NCI-H748 (cell line): Measurements from ENCODE around the gene TAGLN.
"Not testable (repeated sequence)": the region's sequence is repeated elsewhere in the genome, so short reads cannot be mapped to it uniquely, and the experiment has no call there.

Experiments
- DNase-seq: peaks from one replicate; lab custom pipeline; 2025; ENCODE audit not compliant: unreplicated experiment; lab: John Stamatoyannopoulos, UW

Gene TAGLN

DNA sequence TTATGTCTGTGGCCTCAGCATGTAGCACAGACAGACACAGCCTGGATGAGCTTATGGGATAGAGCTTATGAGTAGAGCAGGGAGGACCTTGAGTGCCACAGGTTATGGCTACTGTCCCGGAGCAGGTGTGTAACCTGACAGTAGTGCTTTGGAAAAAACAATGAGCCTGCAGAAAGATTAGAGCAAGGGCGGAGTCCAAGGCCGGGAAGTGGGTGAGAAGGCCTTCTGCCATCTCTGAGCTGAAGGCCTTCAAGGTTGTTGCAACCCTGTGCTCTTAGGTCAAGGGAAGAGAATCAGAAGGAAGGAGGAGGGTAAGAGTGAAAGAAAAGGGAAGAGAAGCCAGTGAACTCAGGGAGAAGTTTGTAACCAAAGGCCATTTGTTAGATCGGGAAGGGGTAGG, 3.9 kb upstream of the TAGLN start:
- DNase-seq, result no peak

DNA sequence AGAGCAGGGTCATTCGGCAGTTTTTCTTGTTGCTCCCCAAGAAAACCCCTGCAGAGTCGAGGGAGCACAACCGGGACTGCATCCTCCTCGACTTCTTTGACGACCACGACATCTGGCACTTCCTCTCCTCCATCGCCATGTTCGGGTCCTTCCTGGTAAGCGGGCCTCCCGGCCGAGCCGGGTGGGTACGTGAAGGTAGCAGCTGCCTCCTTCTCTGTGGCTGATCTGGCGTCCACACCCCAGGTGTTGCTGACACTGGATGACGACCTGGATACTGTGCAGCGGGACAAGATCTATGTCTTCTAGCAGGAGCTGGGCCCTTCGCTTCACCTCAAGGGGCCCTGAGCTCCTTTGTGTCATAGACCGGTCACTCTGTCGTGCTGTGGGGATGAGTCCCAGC, 3.4 kb upstream of the TAGLN start:
- no peak for DNase-seq

DNA sequence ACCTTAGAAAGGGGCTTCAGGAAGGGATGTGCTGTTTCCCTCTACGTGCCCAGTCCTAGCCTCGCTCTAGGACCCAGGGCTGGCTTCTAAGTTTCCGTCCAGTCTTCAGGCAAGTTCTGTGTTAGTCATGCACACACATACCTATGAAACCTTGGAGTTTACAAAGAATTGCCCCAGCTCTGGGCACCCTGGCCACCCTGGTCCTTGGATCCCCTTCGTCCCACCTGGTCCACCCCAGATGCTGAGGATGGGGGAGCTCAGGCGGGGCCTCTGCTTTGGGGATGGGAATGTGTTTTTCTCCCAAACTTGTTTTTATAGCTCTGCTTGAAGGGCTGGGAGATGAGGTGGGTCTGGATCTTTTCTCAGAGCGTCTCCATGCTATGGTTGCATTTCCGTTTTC, 2.2 kb upstream of the TAGLN start:
- DNase-seq, result no peak

DNA sequence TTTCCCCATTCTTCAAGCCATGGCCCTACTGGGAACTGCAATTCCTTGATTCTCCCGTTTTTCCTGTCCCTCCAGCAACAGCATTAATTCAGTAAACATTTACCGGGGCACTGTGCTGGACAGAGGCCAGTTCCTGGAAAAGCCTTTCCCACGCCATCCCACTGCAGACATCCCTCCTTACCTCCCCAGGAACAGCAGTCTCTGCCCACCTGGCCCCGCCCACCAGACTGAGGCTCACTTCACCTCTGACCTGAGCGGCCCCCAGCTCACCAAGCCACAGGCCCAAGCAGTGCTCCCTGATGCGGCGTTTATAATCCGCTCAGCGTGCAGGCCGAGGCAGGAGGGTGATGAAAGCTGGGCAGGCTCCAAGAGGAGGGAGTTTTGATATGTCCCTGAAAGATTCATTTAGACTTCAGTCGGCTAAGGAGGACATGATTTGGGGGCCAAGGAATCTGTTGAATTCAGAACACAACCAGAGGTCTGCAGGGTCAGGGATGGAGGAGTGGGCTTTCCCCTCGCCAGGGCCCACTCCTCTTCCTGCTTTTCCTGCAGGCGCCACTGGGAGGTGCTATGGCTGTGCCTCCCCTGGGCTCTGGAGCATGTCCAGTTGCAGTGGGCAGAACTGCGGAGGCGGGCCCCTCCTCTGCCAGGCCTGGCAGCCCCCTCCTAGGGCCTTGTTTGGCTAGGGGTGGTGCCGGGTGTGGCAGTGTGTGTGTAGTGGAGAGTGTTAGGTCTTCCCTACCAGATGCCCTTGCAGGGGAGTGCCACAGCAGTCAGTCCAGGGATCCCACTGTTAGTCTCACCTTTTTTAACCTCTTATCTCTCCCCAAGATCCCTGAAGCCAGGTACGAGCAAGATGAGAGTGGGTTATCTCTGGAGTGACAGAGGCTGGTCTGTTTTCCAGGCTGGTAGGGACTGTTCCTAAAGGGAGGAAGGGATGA, 1.4 kb upstream of the TAGLN start:
- no peak for DNase-seq

DNA sequence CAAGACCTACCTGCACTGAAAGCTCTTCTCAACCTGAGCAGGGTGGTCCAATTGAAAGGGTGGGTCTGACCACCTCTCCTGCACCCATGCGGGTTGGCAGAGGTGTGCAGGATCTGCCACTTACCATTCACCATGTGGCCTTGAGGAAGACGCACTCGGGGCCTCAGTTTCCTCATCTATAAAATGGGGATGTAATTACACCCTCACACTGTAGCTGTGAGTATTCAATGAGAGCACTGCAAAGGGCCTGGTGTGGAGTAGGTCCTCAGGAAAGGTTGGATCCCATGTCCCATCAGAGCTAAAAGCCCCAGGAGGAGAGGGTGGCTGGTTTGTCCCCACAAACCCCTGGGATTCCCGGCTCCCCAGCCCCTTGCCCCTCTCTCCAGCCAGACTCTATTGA, 557 bp upstream of the TAGLN start:
- DNase-seq, result no peak

DNA sequence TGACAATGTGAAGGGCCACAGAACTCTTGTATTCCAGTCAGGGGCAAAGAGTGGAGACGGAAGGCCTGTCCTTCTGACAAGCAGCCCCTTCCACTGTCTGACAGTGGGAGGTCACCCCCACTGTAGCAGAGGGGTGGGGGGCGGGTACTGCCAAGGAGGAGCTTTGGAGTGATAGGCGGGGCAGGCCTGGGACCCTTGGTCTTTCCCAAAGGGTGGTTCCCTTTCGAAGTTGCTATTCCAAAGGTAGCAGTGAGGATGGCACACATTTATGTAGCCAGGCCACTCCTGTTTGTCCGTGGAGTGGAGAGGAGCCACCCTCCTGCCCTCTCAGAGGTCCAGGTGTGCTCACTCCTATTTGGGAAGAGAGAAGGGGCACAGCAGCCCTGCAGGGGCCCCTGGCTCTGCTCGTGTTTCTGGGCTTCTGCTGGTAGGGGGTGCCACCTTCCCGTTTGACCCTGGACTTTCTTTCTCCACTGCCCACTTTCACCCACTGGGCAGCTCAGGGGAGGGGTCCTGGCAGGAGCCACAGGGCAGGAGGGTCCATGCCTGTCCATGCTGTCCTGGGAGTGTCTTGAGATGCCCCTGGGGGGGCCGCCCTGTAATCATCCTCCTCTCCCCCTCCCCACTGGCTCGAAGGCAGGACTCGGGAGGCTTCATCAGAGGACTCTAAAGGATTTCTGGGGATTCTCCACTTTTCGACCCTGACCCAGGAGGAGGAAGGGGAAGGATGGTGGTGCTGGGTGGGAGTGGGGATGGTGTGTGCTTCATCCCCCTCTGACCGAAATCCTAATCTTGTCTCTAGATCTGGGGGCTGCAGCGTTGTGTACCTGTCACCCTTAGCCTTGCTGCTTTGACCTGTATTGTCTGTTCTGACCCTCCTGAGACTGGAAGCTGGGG, 994 bp downstream of the TAGLN start:
- no peak for DNase-seq

DNA sequence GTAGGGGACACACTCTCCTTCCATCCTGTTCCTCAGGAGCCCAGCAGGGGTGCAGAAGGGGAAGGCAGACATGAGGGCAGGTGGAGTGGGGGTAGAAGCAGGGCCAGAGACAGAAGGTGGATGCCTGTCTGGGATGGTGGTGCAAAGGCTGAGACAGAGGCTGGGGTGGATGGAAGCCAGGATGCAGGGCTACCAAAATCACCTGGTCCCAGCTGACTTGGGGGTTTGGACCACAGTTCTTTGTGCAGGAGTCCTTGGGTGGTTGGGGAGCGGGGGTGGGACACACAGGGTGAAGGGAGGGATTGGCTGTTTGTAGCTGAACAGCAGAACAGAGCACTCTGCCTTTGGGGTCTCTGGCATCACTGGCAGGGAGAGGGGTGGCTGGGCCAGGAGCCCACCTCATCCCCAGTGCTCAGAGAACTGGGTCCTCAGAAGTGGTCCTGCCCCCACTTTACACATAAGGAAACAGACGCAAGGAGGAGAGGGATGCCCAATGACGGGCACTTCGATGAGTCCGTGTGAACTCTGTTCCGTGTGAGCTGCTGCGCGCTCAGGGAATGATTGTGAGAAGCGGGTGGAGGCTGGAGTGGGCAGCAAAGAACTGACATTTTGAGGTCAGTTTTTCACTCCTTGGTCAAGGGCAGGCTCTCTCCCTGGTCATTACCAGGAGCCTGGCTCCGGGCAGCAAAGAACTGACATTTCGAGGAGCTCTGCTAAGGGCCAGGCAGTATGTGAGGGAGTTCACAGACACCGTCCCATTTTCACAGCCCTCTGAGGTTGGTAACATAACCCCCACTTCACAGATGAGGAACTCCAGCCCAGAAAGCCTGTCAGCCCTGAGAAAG, 1.9 kb downstream of the TAGLN start:
- DNase-seq, result no peak

DNA sequence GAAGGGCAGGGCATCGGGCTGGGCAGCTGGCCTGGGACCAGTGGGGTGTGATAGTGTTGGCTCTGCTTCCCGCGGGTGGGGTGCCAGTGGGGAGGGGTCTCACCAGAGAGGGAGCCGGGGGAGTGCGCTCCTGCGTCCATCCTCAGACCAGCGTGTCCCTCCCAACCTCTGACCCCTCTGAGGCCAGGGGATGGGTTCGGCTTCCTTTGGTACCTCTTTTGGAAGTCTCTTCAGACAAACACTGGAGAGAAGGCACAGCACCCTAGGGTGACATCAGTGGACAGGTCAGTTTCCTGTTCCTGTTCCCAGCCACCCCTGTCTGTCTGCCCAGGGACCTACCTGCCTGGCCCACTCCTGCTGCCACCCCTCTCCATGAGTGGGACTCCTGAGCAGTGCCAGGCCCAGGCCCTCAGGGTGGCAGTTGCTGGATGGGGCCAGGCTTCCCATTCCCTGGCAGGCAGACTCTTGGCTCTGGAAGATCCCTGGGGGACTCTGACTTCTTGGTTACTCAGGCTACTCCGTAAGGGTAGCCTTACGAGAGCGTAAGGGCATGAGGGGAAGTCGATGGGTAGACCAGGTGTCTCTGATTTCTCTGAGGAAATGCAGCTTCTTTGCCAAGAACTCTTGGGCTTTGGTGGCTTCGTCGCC, 2.6 kb downstream of the TAGLN start:
- DNase-seq, result no peak

DNA sequence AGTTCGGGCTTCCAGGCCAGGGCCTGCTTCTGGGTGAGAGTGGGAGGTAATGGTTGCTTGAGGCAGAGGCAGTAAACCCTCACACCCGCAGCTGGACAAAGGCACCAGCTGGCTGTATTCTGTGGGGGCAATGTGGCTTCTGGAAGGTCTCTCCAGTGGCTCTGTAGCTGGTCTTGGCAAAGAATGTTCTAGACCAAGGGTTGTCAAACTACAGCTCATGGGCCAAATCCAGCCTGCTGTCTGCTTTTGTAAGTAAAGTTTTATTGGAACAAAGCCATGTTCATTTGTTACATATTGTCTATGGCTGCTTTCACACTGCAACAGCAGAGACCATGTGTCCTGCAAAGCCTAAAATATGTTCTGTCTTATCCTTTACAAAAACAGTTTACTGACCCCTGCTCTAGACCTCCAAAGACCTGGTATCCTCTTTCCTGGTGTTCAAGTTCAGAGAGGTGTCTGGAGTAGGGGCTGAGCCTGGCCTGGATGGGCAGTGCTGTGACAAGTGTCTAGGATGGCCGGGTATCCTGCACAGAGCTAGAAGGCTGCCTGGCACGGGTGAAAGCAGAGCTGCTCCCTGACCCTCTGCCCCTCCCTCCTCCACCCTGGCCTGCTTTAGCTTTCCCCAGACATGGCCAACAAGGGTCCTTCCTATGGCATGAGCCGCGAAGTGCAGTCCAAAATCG, 3.4 kb downstream of the TAGLN start:
- DNase-seq, result no peak

DNA sequence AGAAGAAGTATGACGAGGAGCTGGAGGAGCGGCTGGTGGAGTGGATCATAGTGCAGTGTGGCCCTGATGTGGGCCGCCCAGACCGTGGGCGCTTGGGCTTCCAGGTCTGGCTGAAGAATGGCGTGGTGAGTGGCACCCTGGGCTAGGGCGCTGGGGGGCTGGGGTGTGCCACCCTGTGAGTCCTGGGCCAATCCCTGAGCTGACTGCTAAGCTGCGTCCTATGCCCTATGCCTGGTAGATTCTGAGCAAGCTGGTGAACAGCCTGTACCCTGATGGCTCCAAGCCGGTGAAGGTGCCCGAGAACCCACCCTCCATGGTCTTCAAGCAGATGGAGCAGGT, 3.9 kb downstream of the TAGLN start:
- DNase-seq, result no peak

DNA sequence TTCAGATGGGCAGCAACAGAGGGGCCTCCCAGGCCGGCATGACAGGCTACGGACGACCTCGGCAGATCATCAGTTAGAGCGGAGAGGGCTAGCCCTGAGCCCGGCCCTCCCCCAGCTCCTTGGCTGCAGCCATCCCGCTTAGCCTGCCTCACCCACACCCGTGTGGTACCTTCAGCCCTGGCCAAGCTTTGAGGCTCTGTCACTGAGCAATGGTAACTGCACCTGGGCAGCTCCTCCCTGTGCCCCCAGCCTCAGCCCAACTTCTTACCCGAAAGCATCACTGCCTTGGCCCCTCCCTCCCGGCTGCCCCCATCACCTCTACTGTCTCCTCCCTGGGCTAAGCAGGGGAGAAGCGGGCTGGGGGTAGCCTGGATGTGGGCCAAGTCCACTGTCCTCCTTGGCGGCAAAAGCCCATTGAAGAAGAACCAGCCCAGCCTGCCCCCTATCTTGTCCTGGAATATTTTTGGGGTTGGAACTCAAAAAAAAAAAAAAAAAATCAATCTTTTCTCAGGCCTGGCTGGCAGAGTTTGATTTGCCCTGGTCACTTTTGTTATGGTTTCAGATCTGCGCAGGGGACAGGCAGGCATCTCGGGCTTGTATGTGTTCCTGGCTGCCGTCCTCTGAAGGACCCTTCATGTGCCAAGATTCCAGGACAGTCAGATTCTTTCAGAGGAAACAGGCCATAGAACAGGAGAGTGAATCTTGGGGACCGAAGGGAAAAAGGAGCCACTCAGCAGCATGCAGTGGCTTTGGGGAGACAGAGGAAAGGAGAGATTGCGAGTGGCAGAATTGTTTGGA, 5.3 kb downstream of the TAGLN start:
- no peak for DNase-seq

DNA sequence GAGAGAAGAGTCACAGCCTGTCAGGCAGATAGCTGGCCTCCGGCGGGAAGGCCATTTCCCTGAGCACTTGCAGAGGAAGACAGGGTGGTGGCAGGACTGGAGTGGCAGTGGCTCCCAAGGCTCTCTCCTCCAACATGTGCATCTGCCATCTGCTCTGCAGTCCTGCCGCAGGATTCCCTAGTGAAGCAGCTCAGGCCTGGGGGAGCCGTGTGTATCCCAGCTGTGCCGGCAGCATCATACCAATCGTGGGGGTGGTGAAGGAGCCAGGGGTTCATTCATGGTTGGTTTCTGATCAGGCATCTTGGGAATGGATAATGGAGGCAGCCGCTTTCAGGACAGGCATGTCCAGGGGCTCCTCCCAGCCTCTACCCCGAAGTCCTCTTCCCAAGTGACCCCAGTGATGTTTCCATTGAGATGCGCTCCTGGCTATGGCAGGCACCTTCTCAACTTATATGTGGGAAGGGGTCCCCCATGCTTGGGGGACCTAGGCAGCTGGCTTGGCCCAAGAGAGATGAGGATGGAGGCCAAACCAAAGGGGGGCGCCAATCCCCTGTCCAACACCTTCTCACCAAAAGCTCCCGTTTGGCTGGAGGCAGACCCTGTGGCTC, 6.1 kb downstream of the TAGLN start:
- no peak for DNase-seq

DNA sequence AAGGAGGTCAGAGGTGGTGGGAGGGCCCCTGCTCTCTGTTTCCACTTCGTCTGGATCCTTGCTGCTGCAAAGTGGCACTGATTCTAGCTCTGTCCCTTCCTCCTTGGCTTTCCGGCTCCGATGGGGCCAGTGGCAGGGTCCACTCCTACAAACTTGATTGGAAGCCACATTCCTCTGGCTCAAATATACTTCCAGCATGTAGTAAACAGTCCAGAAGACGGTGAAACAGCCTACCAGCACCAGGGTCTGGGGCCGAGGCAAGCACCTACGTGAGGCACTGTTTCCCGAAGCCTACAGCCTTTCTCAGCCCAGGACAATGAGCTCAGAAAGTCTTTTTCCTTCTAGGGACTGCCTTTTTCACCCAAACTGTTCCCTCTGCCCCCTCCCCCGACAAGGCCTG, 6.9 kb downstream of the TAGLN start:
- DNase-seq, result not testable (repeated sequence)

DNA sequence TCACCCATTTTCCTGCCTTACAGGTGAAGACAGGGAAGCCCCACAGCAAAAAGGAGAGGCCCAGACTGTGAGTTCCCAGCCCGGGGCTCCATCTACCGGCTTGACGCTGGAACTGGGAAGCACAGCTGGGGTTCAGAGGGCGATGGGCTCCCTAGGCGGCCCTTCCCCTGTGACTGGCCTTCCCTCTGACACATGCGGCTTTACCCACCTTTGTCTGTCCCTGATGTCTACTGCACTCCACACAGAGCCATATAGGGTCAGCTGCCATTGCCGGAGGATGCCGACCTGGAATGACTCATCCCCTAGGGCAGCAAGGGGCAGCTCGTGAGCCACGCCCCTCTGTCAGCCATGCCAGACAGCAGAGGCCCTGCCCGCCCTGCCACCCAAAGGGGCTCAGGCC, 7.7 kb downstream of the TAGLN start:
- DNase-seq, result not testable (repeated sequence)

DNA sequence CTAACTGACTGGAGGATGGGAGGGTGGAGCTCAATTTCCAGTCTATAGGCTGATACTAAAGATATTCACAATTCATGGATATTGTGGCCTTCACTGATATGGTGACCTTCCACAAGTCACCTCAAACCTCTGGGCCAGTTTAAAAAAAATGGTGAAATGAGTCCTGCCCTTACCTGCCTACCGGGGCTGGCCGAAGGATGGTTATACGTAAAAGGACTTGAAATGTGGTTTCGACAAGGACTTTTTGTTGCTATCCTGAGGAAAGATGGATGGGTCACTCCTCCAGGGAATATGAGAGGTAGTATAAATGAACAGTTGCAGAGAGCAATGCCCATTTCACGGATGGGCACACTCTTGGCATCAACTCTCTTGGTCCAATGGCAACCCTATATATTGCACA, 8.3 kb downstream of the TAGLN start:
- DNase-seq, result not testable (repeated sequence)

DNA sequence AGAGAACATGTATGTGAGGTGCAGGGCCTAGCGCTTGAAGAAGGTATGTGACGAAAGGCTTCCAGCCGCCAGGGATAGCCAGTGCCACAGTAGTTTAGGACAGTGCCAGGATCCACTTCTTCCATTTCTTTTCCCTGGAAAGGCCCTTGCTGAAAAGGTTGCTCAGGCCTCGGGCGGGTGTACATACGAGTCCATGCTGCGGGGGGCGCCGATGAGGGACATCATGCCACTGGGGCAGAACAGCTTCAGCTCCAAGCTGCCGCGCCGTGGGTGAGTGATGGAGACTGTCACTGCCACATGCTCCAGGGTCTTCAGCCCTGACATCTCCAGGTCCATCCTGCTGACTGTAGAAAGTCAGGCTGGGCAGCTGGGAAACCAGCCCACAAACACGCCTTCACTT, 9.5 kb downstream of the TAGLN start:
- DNase-seq, result not testable (repeated sequence)

DNA sequence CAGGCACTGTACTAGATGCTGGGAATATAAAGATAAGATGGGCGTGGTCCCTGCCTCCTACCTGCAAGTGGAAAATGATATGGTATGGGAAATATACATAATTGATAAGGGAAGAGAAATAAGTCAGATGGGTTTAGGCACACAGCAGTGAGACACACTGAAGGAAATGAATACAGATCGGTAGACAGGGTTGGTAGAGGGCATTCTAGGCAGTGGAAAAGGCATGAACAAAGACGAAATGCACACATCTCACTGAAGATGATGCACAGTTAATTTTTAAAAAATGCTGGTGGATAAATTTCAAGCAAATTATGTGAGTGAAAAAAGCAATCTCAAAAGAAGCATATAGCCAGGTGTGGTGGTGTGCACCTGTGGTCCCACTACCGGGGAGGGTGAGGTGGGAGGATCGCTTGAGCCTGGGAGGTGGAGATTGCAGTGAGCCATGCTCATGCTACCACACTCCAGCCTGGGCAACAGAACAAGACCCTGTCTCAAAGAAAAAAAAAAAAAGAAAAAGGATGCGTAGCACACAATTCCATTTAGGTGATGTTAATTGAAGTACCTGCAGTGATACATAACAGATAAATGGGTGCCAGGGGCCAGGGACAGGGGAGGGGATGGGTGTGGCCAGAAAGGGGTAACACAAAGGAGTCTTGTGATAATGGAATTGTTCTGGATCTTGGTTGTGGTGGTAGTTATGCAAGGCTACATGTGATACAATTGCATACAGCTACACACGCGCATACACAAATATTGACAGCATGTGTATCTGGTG, 10.4 kb downstream of the TAGLN start:
- not testable (repeated sequence) for DNase-seq

DNA sequence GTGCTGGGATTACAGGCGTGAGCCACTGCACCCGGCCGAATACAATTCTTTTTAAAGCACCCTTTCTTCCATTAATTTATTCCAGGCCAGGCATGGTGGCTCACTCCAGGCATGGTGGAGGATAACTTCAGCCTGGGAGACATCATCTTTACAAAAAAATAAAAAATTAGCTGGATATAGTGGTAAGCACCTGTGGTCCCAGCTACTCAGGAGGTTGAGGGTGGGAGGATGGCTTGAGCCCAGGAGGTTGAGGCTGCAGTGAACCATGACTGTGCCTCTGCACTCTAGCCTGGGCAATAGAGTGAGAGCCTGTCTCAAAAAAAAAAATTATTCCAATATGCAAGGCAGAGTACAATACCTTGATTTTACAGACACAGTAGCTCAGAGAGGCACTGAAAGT, 11.4 kb downstream of the TAGLN start:
- DNase-seq, result no peak
